ENCODE data around the gene POU2F2. TPM values are rescaled to one million over a fixed set of nuclear protein-coding genes. Genes with fewer than 3 reads are reported as not detected.

POU2F2 gene
- total and polyA plus RNA-seq, 10 of the 15 experiments (the other 5 are each of a cell fraction or from before 2014, with no cell fraction given): 4.4 to 62.4 (median 37.9) TPM

DNA sequence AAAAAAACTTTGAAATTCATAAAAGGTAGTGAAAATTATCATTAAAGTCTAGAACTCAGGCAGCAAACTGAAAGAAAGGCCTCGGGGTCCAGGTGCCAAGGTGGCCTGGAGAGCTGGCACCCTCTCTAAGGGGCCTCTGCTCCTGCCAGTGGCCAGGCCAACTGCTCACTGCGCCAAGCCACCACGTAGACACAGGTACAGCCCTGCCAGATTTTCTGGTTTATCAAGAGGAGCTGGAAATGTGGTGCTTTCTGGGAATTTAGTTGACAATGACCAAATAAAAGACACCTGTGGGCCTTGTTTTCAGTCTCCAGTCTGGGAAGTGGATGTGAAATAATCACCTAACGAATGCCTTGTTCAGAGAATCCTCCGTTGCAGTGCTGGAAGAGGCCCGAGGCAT, 33.5 kb downstream of the POU2F2 start:
- no peak for FAIRE-seq
- no peak overlapping the region for H2AFZ ChIP-seq (ENCODE audit: control insufficient read depth, low read depth, low read length)
- in situ Hi-C loops (cut with MboI): no loop called here

More for the DNA sequence above, 33.5 kb downstream of the POU2F2 start:
- Histone ChIP-seq H3K27ac (ENCODE audit: control insufficient read depth, insufficient read depth) (no peak overlapping the region), H3K9ac (ENCODE audit: control insufficient read depth, insufficient read depth, low read length) (no peak overlapping the region), H3K27me3 (replicated peaks in 1 of 2; ENCODE audit: control insufficient read depth in 2 of 2, insufficient read depth in 2 of 2, low read length in 1 of 2) (no peaks in the 10 kb centered on the region), H3K4me2 (ENCODE audit: control insufficient read depth, insufficient read depth) (no peak overlapping the region), H3K9me3 (replicated peaks; ENCODE audit: control insufficient read depth, insufficient read depth, low read length) (no peaks in the 10 kb centered on the region), H3K79me2 (ENCODE audit: control insufficient read depth, insufficient read depth, low read length) (no peaks in the 10 kb centered on the region), H3K4me3 (no peak overlapping the region), H3K4me1 (ENCODE audit: control insufficient read depth, insufficient read depth, low read length) (no peaks in the 10 kb centered on the region), H3K36me3 (ENCODE audit: control insufficient read depth in 2 of 2, insufficient read depth in 2 of 2, low read length in 1 of 2) (peaks cover 31% of the 10 kb centered on the region in 2 experiments), H4K20me1 (ENCODE audit: control insufficient read depth, insufficient read depth) (no peaks in the 10 kb centered on the region)
- ChIA-PET CTCF (interaction anchor here (0.6 to 1.1 kb wide), 2 partner anchors 10 to 15 kb away, joined by 3 read pairs; no protein-coding TSS in a partner anchor), RAD21 (ENCODE audit: unreplicated experiment) (no interaction called here), POLR2A (no interaction called here), SMC1A (ENCODE audit: uncharacterized antibody, unreplicated experiment) (interaction anchor here (1.0 kb wide), 1 partner anchor 16 kb away, joined by 3 read pairs; no protein-coding TSS in a partner anchor)
- intact Hi-C loops (cut with micrococcal nuclease; ENCODE audit: unreplicated experiment): no loop called here
- ATAC-seq (no peak), DNase-seq (ENCODE audit: low read depth, low spot score) (no peak)
- no TSS peak for BruUV-seq (replicated peaks)
- whole genome bisulfite sequencing (ENCODE audit: insufficient coverage, insufficient replicate concordance, low lambda C conversion rate, missing lambda C conversion rate): 100% methylated on average over 6 of the region's 6 CpGs
- no peak for TF ChIP-seq SPI1 (IDR thresholded peaks at IDR 0.05; ENCODE audit: borderline replicate concordance, insufficient read depth, low read depth, low read length)
- TF ChIP-seq JUND (IDR thresholded peaks at IDR 0.05; ENCODE audit: low read depth, low read length): no peak
- TF ChIP-seq, protein P1, sequence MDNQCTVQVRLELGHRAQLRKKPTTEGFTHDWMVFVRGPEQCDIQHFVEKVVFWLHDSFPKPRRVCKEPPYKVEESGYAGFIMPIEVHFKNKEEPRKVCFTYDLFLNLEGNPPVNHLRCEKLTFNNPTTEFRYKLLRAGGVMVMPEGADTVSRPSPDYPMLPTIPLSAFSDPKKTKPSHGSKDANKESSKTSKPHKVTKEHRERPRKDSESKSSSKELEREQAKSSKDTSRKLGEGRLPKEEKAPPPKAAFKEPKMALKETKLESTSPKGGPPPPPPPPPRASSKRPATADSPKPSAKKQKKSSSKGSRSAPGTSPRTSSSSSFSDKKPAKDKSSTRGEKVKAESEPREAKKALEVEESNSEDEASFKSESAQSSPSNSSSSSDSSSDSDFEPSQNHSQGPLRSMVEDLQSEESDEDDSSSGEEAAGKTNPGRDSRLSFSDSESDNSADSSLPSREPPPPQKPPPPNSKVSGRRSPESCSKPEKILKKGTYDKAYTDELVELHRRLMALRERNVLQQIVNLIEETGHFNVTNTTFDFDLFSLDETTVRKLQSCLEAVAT (IDR thresholded peaks at IDR 0.05): no peak
- TF ChIP-seq EED (IDR thresholded peaks at IDR 0.05; ENCODE audit: low read depth): no peak
- no peak for TF ChIP-seq YBX1 (IDR thresholded peaks at IDR 0.05)
- TF ChIP-seq STAT3 (IDR thresholded peaks at IDR 0.05; ENCODE audit: low read depth, low read length): no peak
- no peak for TF ChIP-seq RCOR1 (conservative IDR thresholded peaks at IDR 0.05; ENCODE audit: low read depth, low read length)
- TF ChIP-seq, protein P2, sequence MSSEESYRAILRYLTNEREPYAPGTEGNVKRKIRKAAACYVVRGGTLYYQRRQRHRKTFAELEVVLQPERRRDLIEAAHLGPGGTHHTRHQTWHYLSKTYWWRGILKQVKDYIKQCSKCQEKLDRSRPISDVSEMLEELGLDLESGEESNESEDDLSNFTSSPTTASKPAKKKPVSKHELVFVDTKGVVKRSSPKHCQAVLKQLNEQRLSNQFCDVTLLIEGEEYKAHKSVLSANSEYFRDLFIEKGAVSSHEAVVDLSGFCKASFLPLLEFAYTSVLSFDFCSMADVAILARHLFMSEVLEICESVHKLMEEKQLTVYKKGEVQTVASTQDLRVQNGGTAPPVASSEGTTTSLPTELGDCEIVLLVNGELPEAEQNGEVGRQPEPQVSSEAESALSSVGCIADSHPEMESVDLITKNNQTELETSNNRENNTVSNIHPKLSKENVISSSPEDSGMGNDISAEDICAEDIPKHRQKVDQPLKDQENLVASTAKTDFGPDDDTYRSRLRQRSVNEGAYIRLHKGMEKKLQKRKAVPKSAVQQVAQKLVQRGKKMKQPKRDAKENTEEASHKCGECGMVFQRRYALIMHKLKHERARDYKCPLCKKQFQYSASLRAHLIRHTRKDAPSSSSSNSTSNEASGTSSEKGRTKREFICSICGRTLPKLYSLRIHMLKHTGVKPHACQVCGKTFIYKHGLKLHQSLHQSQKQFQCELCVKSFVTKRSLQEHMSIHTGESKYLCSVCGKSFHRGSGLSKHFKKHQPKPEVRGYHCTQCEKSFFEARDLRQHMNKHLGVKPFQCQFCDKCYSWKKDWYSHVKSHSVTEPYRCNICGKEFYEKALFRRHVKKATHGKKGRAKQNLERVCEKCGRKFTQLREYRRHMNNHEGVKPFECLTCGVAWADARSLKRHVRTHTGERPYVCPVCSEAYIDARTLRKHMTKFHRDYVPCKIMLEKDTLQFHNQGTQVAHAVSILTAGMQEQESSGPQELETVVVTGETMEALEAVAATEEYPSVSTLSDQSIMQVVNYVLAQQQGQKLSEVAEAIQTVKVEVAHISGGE (CRISPR knock-in tag; IDR thresholded peaks at IDR 0.05): no peak
- TF ChIP-seq HDAC6 (IDR thresholded peaks at IDR 0.05; ENCODE audit: unreplicated experiment): no peak
- TF ChIP-seq EP300 (IDR thresholded peaks at IDR 0.05; ENCODE audit: borderline replicate concordance in 1 of 2, control insufficient read depth in 1 of 2, low read depth in 2 of 2, low read length in 2 of 2): no peak
- no peak for TF ChIP-seq MYB (IDR thresholded peaks at IDR 0.05; ENCODE audit: borderline replicate concordance, low read depth, low read length)
- no peak for TF ChIP-seq TCF7 (IDR thresholded peaks at IDR 0.05; ENCODE audit: borderline replicate concordance)
- no peak for TF ChIP-seq KLF5 (IDR thresholded peaks at IDR 0.05; ENCODE audit: partially characterized antibody)
- TF ChIP-seq, protein P3, sequence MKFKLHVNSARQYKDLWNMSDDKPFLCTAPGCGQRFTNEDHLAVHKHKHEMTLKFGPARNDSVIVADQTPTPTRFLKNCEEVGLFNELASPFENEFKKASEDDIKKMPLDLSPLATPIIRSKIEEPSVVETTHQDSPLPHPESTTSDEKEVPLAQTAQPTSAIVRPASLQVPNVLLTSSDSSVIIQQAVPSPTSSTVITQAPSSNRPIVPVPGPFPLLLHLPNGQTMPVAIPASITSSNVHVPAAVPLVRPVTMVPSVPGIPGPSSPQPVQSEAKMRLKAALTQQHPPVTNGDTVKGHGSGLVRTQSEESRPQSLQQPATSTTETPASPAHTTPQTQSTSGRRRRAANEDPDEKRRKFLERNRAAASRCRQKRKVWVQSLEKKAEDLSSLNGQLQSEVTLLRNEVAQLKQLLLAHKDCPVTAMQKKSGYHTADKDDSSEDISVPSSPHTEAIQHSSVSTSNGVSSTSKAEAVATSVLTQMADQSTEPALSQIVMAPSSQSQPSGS (IDR thresholded peaks at IDR 0.05; ENCODE audit: low read length): no peak
- no peak for TF ChIP-seq ATF7 (IDR thresholded peaks at IDR 0.05; ENCODE audit: low read depth)

Data from GM12878 (cell line).